ENCODE results near the gene NEGR1.
A peak's percentile ranks its signal among the peaks of the same experiment; 100 is the strongest.

The NEGR1 gene

DNA sequence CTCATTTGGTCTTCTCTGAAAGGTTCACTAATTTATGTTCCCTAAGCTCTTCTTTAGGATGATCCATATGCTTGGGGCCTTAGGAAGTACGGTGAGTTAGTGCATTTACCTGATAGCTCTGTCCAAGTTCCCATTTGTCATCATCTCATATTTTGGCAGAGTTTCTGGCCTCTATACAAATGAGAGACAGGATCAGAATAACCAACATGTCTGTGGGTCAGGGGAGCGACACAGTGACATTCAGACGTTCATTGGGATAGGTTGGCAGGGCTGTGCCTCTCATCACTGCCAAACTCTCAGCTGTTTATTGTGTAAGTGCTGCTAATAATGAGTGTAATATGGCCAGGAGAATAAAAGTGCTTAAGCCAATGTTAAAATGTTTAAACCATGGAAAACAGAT, 640.4 kb downstream of the NEGR1 start:
- FAIRE-seq, result no peak

GRCh38 chr1:71640998-71641397, 641.3 kb downstream of the NEGR1 start:
- FAIRE-seq (no peak), DNase-seq (ENCODE audit: low spot score) (no peak)

More for the DNA sequence above, 640.4 kb downstream of the NEGR1 start:
- no peak for DNase-seq (ENCODE audit: low spot score)

- FAIRE-seq, result no peak
Measured at GRCh38 chr1:71640116-71640515, 642.2 kb downstream of the NEGR1 start.

DNA sequence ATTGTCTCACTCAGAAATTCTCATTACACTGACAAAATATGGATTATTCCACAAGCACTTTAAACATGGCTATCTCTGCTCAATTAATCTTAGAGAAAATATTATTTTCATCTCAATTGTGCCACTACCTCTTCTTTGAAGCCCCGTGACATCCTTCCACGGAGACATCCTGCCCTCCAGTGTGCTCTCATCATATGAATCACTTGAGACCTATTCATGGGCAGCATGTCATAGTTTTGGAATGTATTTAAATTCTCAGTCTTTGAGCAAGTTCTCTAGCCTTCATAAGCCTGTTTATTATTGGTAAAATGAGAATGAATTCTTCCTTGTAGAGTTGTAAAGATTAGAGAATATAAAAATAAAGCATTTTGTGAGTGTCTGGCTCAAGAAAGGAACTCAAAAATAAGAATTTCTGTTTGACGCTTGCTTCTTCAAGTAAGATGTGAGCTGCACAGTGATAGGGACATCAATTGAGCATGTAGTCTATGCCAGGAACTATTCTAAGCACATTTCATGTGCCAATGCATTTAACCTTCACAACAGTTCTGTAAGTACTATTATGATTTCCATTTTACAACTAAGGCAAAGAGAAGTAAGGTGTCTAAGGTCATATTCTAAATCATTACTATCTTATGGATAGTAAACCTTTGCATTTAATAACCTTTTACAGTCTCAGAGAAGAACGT, 644.1 kb downstream of the NEGR1 start:
- FAIRE-seq, result no peak
- peak; percentile 5 for DNase-seq (ENCODE audit: low spot score)

More at GRCh38 chr1:71640116-71640515, 642.2 kb downstream of the NEGR1 start:
- no peak for DNase-seq (ENCODE audit: low spot score)

DNA sequence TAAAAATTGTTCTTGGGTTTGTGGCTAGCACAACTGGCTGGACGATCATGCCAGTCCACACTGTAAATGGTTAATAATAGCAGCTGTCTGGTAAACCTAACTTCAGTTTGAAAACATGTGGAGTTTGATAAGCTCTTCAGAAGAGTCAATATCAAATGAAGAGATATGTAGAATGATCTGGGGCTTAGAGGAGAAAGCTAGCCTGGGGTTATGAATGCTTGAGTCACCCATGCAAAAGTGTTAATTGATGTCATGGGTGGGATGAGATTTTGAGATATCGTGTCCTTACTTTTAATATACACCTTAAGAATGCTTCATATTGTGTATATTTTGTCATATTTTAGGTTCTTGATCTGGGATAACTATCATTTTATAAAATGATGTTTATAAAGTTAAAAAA, 646.8 kb downstream of the NEGR1 start:
- FAIRE-seq, result no peak

GRCh38 chr1:71634159-71634558, 648.2 kb downstream of the NEGR1 start:
- DNase-seq (ENCODE audit: low spot score), result no peak
- no peak for FAIRE-seq

More for the DNA sequence above, 646.8 kb downstream of the NEGR1 start:
- no peak for DNase-seq (ENCODE audit: low spot score)

DNA sequence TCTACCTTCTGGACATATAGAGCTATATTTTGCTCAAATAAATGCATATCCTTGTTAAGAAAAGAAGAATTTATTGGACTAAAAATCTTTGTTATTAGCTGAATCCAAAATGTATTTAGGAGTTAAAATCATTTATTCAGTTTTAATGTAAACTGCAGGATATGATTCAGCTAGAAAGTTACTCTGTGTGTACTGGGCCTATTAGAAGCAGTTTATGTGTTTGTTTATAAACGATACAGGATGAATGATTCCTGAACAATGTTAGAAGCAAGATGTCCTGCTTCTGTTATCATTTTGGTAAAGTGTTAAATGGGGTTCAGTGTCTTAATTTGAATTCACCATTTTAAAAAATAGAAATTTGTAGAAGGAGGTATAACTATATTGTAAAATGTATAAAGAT, 652.3 kb downstream of the NEGR1 start:
- no peak for DNase-seq (ENCODE audit: low spot score)
- FAIRE-seq, result no peak

GRCh38 chr1:71625004-71625403, 657.3 kb downstream of the NEGR1 start:
- no peak for FAIRE-seq

DNA sequence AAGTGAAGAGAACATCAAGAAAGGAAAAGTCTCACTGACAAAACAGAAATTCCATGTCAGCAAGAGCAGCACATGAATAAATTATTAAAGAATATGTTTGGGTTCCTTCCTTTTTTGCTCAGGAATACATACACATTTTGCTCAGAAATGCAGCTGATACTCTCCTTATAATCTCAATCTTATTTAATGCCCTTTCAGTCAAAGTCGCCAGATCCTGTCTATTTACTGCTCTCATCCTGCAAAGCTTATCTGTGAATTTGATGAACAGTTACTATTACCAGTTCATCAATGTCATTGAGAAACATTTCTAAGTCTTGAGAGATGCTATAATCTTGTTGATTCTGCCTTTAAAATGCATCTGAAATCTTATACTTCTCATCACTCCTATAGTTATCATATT, 658.5 kb downstream of the NEGR1 start:
- no peak for DNase-seq (ENCODE audit: low spot score)
- FAIRE-seq, result no peak

More at GRCh38 chr1:71625004-71625403, 657.3 kb downstream of the NEGR1 start:
- no peak for DNase-seq (ENCODE audit: low spot score)

- FAIRE-seq (no peak), DNase-seq (ENCODE audit: low spot score) (peak; percentile 53)
Measured at GRCh38 chr1:71621785-71622184, 660.6 kb downstream of the NEGR1 start.

- FAIRE-seq (no peak), DNase-seq (ENCODE audit: low spot score) (no peak)
Measured at GRCh38 chr1:71618766-71619530, 663.4 kb downstream of the NEGR1 start.

- FAIRE-seq (no peak), DNase-seq (ENCODE audit: low spot score) (no peak)
Measured at GRCh38 chr1:71618191-71618590, 664.1 kb downstream of the NEGR1 start.

DNA sequence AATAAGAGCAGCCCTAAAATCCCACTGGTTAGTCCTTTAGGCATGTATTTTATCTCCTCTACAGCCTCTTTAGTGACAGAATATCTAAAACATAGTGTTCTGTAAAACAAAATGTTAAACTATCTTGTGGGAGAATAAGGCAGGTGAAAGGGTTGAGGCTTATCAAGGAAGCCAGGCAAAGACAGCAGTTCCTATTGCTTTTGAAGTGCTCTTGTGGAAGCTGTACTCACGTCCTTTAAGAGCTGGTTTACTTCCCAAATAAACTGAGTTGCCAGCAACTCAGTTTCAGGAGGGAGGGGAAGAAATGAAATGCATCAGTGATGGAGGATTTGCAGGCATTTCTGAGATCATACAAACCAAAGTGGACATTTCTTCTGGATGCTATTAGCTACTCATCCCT, 671.9 kb downstream of the NEGR1 start:
- no peak for FAIRE-seq
- DNase-seq (ENCODE audit: low spot score), result no peak

- FAIRE-seq (no peak), DNase-seq (ENCODE audit: low spot score) (no peak)
Measured at GRCh38 chr1:71603044-71603776, 679.1 kb downstream of the NEGR1 start.

- no peak for FAIRE-seq
- no peak for DNase-seq (ENCODE audit: low spot score)
Measured at GRCh38 chr1:71600023-71600422, 682.3 kb downstream of the NEGR1 start.

- no peak for FAIRE-seq
Measured at GRCh38 chr1:71599306-71599705, 683.0 kb downstream of the NEGR1 start.

DNA sequence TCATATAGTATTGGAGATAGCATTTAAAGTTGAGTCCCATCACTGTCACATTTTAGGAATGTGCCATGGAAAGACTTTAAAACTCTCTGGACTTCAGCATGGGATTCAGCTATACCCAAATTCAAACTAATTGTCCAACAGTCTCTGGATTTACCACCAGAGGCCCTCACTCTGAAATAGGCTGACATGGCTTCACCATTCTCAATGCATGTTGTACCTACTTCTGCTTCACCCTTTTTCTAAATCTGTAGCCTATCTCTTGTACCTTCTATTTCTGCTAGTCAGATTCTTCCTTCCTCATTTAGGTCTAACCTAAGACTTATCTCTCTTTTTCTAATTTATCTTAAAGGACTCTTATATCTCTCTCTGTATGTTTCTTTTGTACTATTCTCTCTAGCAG, 688.8 kb downstream of the NEGR1 start:
- FAIRE-seq, result no peak
- no peak for DNase-seq (ENCODE audit: low spot score)

More at GRCh38 chr1:71599306-71599705, 683.0 kb downstream of the NEGR1 start:
- no peak for DNase-seq (ENCODE audit: low spot score)

GRCh38 chr1:71592646-71593274, 689.6 kb downstream of the NEGR1 start:
- FAIRE-seq, result no peak

DNA sequence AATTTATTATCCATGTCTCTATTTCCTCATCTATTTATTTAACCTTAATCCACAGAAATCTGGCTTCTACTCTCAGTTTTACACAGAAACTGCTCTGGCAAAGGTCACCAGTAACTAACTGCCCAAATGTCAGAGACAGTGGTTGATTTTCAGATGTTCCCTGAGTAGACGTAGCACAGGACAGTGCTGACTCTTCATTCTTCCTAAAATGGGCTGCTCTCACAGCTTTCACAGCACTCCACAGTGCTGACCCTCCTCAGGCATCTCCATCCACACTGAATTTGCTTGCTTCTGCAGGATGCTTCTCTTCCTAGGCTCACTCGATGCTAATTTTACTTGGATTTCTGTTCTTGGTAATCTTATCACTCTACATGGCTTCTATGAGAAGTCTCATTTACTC, 693.3 kb downstream of the NEGR1 start:
- DNase-seq (ENCODE audit: low spot score), result no peak
- FAIRE-seq, result no peak

More at GRCh38 chr1:71592646-71593274, 689.6 kb downstream of the NEGR1 start:
- no peak for DNase-seq (ENCODE audit: low spot score)

GRCh38 chr1:71587961-71588360, 694.4 kb downstream of the NEGR1 start:
- no peak for DNase-seq (ENCODE audit: low spot score)

GRCh38 chr1:71586030-71586429, 696.3 kb downstream of the NEGR1 start:
- DNase-seq (ENCODE audit: low spot score) (no peak), FAIRE-seq (no peak)

More at GRCh38 chr1:71587961-71588360, 694.4 kb downstream of the NEGR1 start:
- no peak for FAIRE-seq

Measured in RCC 7860 (cell line).